SK-N-MC (cell line): ENCODE measurements around the gene CTSV.

Experiments
- EZH2 ChIP-seq: fragments of 200-600 bp; sonication (generic); IDR thresholded peaks from one replicate; pipeline ENCODE4 v1.6.1; 2017; ENCODE audit warnings: antibody characterized with exemption
- FOXP2 ChIP-seq: optimal IDR thresholded peaks from 2 replicates; pipeline ENCODE3; 2011; ENCODE audit warnings: mild to moderate bottlenecking, moderate library complexity; ENCODE audit not compliant: insufficient read depth; ENCODE audit errors: extremely low read length, control extremely low read depth
- POLR2AphosphoS5 ChIP-seq: IDR thresholded peaks from 2 replicates; pipeline ENCODE4 v1.6.1; 2012; ENCODE audit warnings: mild to moderate bottlenecking, low read depth, low read length, borderline replicate concordance

GRCh38 chr9:97041898-97042297 is 3.0 kb upstream of the CTSV start:
- TF ChIP-seq EZH2 (no peak), POLR2AphosphoS5 (no peak), FOXP2 (no peak)
